Endodermal cell (in vitro differentiated cells): ENCODE measurements around the gene PCDHA8. TPM values are rescaled to one million over a fixed set of nuclear protein-coding genes. Genes with fewer than 3 reads are reported as not detected.

ENCODE experiments used
- DNase-seq: peaks from one replicate; pipeline ENCODE4 v3.0.0-alpha.2; 2017
- H3K27ac ChIP-seq: 2 replicates; pipeline ENCODE4 v1.5.1; 2013; ENCODE audit warnings: mild to moderate bottlenecking, low read depth, low read length, moderate library complexity
- H3K27me3 ChIP-seq: 2 replicates; pipeline ENCODE4 v1.6.1; 2013; ENCODE audit warnings: mild to moderate bottlenecking, low read length, moderate library complexity; ENCODE audit not compliant: insufficient read depth, control insufficient read depth, poor library complexity, severe bottlenecking
- H3K36me3 ChIP-seq: 2 replicates; pipeline ENCODE4 v1.7.0; 2013; ENCODE audit warnings: mild to moderate bottlenecking, low read length, moderate library complexity; ENCODE audit not compliant: control insufficient read depth, insufficient read depth
- H3K4me1 ChIP-seq: one replicate; pipeline ENCODE4 v1.7.0; 2013; ENCODE audit warnings: low read length; ENCODE audit not compliant: control insufficient read depth, insufficient read depth
- H3K4me3 ChIP-seq: 2 replicates; pipeline ENCODE4 v1.5.1; 2013; ENCODE audit warnings: mild to moderate bottlenecking, low read length, moderate library complexity
- H3K9ac ChIP-seq: 2 replicates; pipeline ENCODE4 v1.6.1; 2013; ENCODE audit warnings: mild to moderate bottlenecking, low read length, moderate library complexity; ENCODE audit not compliant: poor library complexity, severe bottlenecking; ENCODE audit errors: extremely low read depth
- H3K9me3 ChIP-seq: 2 replicates; pipeline ENCODE4 v1.6.1; 2013; ENCODE audit warnings: mild to moderate bottlenecking, low read length, moderate library complexity; ENCODE audit not compliant: control insufficient read depth
- H3K27ac Mint-ChIP-seq: 2 replicates; pipeline ENCODE4 v1.8.0; 2020; ENCODE audit warnings: mixed read lengths
- H3K27me3 Mint-ChIP-seq: 2 replicates; pipeline ENCODE4 v1.8.0; 2021; ENCODE audit warnings: mild to moderate bottlenecking, mixed read lengths; ENCODE audit not compliant: insufficient read depth
- H3K36me3 Mint-ChIP-seq: 2 replicates; pipeline ENCODE4 v1.8.0; 2020; ENCODE audit warnings: low read depth, mixed read lengths
- H3K4me1 Mint-ChIP-seq: 2 replicates; pipeline ENCODE4 v1.8.0; 2020; ENCODE audit warnings: mixed read lengths
- H3K4me3 Mint-ChIP-seq: 2 replicates; pipeline ENCODE4 v1.8.0; 2020; ENCODE audit warnings: mild to moderate bottlenecking, moderate library complexity, mixed read lengths
- H3K9me3 Mint-ChIP-seq: 2 replicates; pipeline ENCODE4 v1.8.0; 2020; ENCODE audit warnings: mild to moderate bottlenecking, mixed read lengths
- CTCF ChIP-seq: fragments of 200-600 bp; sonication (generic); conservative IDR thresholded peaks from 2 replicates; pipeline ENCODE4 v1.5.0; 2021; ENCODE audit warnings: antibody characterized with exemption, mild to moderate bottlenecking
- WGBS, 2 experiments: methylation state at CpG; one replicate each; pipeline versions ENCODE4 v1.1.5 to v1.1.7; 2013; ENCODE audit warnings: missing lambda C conversion rate in 2 of 2, mixed read lengths in 1 of 2; ENCODE audit not compliant: insufficient coverage in 1 of 2, insufficient read length in 1 of 2; 5-methylcytosine and 5-hydroxymethylcytosine counted together
- total RNA-seq, 2 donors: library from RNA; stranded (reverse); fragmentation: NEBNext Ultra II Directional in 1 of 2; extraction: Animal tissue kit (Norgen Biotek cat#: 25700) in 1 of 2; gene quantifications; 2 replicates in 1 of 2; 3 replicates in 1 of 2; pipeline ENCODE4 v1.2.1, GENCODE V29; 2021

The PCDHA8 gene
- total RNA-seq, 2 donors from 2014 or later = 0.71 to 2.5 TPM

GRCh38 chr5:140877262-140877581, 36.2 kb downstream of the PCDHA8 start:
- H3K4me3 Mint-ChIP-seq = no peak overlapping the region
- H3K4me1 Mint-ChIP-seq = peaks cover 8% of the 10 kb centered on the region
- no peaks in the 10 kb centered on the region for H3K9me3 Mint-ChIP-seq
- peaks cover 25% of the 10 kb centered on the region for H3K36me3 ChIP-seq
- H3K27me3 Mint-ChIP-seq = no peaks in the 10 kb centered on the region
- no peaks in the 10 kb centered on the region for H3K9me3 ChIP-seq
- H3K9ac ChIP-seq = no peak overlapping the region
- H3K4me3 ChIP-seq = no peak overlapping the region
- H3K27me3 ChIP-seq = no peaks in the 10 kb centered on the region
- H3K27ac Mint-ChIP-seq = no peak overlapping the region
- H3K27ac ChIP-seq = no peak overlapping the region
- H3K36me3 Mint-ChIP-seq = peaks cover 23% of the 10 kb centered on the region
- DNase-seq = no peak
- no peaks in the 10 kb centered on the region for H3K4me1 ChIP-seq
- WGBS, 2 experiments = 96 to 97% methylated on average over 26 to 37 of the region's 37 CpGs
- TF ChIP-seq CTCF = no peak

DNA sequence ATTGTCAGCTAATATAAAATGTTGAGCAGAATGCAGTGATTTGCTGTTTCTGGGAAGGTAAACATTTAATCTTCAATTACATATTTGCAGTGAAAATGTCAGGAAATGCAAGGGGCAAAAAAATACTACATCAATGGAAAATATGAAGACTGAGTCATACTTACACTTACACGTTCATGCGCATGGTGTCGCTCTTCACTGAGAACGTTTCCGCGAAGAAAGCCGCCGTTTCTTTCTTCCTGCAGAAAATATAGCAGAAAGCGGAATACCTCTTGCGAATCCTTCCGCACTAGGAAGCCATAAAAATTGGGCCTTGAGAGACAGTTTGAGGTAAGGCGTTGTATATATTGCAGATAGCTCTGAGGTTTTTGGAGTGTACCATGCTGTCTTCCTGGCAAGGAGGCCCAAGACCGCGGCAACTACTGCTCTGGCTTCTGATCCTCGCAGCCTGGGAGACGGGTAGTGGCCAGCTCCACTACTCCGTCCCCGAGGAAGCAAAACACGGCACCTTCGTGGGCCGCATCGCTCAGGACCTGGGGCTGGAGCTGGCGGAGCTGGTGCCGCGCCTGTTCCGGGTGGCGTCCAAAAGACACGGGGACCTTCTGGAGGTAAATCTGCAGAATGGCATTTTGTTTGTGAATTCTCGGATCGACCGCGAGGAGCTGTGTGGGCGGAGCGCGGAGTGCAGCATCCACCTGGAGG, 41.1 kb downstream of the PCDHA8 start, which contains the start of gene PCDHA13:
PCDHA13 (plus strand) TSS at position 236 of the 702 bp plus-strand sequence; CDS start at position 381, 145 bp downstream.
- H3K27me3 Mint-ChIP-seq = no peaks in the 10 kb centered on the region
- peak within 1 kb of the TSS; percentile 41 for H3K4me3 Mint-ChIP-seq
- H3K36me3 ChIP-seq = peaks cover 16% of the 10 kb centered on the region
- H3K36me3 Mint-ChIP-seq = peaks cover 23% of the 10 kb centered on the region
- no peaks in the 10 kb centered on the region for H3K27me3 ChIP-seq
- no peak within 1 kb of the TSS for H3K27ac Mint-ChIP-seq
- 76 to 85% methylated on average over 17 to 29 of the region's 35 CpGs for WGBS, 2 experiments
- peaks cover 4% of the 10 kb centered on the region for H3K9me3 ChIP-seq
- no peaks in the 10 kb centered on the region for H3K4me1 Mint-ChIP-seq
- H3K9me3 Mint-ChIP-seq = peaks cover 5% of the 10 kb centered on the region
- no peak within 1 kb of the TSS for H3K27ac ChIP-seq
- no peaks in the 10 kb centered on the region for H3K4me1 ChIP-seq
- peak; percentile 62 for TF ChIP-seq CTCF
- no peak within 1 kb of the TSS for H3K9ac ChIP-seq
- peak; percentile 64 for DNase-seq
- H3K4me3 ChIP-seq = peak within 1 kb of the TSS; percentile 40

- Mint-ChIP-seq H3K4me3 (peak overlapping the region; percentile 41), H3K27ac (no peak overlapping the region), H3K36me3 (peaks cover 22% of the 10 kb centered on the region), H3K27me3 (no peaks in the 10 kb centered on the region), H3K4me1 (no peaks in the 10 kb centered on the region), H3K9me3 (peaks cover 5% of the 10 kb centered on the region)
- 78 to 83% methylated on average over 5 to 12 of the region's 12 CpGs for WGBS, 2 experiments
- peak; percentile 80 for DNase-seq
- peaks cover 16% of the 10 kb centered on the region for H3K36me3 ChIP-seq
- H3K27me3 ChIP-seq = no peaks in the 10 kb centered on the region
- peak overlapping the region; percentile 40 for H3K4me3 ChIP-seq
- peak; percentile 70 for TF ChIP-seq CTCF
- H3K9me3 ChIP-seq = peaks cover 4% of the 10 kb centered on the region
- H3K4me1 ChIP-seq = no peaks in the 10 kb centered on the region
- no peak overlapping the region for H3K9ac ChIP-seq
- no peak overlapping the region for H3K27ac ChIP-seq
Observed at GRCh38 chr5:140882591-140882899, 41.6 kb downstream of the PCDHA8 start.
